DMS 273 (cell line): ENCODE measurements around the gene PRF1.
"Not testable (repeated sequence)": the region's sequence is repeated elsewhere in the genome, so short reads cannot be mapped to it uniquely, and the experiment has no call there.

Source experiments
- DNase-seq: peaks from one replicate; lab custom pipeline; 2025; ENCODE audit not compliant: unreplicated experiment; lab: John Stamatoyannopoulos, UW

PRF1 gene

DNA sequence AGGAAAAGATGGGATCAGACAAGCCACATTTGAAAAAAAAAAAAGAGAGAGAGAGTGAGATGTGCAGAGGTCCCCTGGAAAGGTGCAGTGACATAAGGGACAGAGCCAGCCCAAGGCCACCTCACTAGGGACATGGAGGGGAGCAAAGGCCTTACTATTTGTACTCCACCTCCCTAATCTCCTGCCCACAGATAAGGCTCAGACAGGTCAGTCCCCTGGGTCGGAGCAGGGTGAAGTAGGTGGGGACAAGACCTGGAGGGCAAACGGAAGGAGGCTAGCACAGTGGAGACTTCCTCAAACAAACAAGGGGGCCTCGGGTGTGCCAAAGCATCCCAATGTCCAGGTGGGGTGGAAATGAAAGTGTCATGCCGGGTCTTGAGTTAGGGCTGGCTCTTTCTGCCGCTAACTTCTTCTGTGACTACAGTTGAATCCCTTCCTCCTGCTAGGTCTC lies 7.0 kb downstream of the PRF1 start:
- DNase-seq = no peak

DNA sequence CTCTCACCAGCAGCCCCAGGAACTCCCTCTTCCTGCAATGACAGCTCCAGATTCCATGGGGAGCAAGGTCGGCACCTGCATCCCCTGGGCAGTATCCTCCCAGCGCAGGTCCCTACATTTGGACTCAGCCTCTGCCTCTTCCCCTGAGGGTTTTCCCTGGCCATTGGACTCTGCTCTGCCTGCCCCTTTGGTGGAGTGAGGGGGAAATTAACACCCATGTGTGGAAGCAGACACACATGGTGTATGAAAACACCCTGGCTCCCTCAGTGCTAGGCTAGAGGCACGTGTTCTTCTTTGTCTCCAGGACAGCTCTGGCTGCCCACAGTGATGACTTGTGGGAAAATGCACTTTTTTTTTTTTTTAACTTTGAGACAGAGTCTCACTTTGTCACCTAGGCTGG lies 8.4 kb downstream of the PRF1 start:
- no peak for DNase-seq

DNA sequence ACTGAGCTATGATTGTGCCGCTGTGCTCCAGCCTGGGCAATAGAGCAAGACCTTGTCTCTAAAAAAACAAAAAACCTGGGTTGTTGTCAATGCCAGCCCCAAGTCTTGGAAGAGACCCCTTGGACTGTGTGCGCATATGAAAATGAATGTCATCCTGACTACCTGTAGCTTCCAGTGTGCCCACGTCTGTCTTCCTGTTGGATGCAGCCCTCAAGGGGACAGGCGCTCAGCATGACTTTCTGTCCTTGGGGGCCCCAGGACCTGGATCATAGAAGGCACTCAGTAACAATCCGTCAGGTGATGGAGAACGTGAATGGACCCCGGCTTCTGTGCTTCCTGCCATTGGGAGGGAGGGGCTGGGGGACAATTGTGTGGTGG lies 9.0 kb downstream of the PRF1 start:
- DNase-seq = no peak

DNA sequence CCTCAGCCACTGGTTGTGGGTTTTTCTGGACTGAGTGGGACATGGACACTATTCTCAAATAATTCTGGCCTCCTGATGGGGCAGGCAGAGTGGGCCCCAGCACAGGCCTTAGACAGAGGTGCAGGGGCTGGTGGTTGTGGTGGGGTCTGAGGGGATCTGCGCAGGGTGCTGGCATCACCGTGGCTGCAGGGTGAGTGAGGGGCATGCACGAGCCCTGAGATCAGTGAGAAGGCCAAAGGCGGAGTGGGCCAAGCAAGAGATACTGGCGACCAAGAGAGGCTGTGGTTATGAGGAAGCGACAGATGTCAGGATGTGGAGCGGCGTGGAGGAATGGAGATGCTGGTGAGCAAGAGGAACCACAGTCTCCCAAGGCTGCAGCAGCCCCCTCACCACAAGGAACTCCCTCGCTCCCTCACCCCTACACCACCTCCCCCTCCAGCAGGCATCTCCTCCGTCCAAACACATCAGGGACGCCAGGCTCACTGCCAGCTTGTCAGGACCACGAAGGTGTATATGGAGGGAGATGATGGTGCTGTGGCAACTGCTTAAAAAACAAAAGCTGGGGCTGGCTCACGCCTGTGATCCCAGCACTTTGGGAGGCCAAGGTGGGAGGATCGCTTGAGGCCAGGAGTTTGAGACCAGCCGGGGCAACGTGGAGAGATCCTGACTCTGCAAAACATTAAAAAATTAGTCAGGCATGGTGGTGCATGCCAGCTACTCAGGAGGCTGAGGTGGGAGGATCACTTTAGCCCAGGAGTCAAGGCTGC lies 9.6 kb downstream of the PRF1 start:
- DNase-seq = no peak

DNA sequence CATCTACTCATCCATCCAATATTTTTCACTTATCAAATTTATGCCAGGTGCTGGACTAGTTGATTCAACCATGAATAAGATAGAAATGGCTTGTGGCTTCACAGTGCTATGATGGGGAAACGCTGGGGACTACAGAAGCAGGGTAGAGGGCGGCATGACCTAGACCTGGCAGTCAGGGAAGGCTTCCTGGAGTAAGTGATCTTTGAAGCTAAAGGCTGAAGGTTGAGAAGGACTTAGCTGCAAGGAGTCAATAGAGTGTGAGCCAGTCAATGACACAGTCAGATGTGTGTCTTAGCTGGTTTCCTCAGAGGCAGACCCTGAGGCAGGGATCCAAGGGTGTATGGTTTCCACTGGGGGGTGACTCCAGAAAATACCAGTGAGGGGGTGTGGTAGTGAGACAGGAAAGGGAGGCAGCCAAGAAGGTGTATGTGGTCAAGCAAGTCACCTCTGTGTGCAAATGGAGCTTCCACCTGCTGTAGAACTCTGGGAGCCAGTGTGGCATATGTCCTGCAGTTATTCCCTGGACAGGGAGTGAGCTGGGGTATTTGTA lies 10.3 kb downstream of the PRF1 start:
- DNase-seq = no peak

DNA sequence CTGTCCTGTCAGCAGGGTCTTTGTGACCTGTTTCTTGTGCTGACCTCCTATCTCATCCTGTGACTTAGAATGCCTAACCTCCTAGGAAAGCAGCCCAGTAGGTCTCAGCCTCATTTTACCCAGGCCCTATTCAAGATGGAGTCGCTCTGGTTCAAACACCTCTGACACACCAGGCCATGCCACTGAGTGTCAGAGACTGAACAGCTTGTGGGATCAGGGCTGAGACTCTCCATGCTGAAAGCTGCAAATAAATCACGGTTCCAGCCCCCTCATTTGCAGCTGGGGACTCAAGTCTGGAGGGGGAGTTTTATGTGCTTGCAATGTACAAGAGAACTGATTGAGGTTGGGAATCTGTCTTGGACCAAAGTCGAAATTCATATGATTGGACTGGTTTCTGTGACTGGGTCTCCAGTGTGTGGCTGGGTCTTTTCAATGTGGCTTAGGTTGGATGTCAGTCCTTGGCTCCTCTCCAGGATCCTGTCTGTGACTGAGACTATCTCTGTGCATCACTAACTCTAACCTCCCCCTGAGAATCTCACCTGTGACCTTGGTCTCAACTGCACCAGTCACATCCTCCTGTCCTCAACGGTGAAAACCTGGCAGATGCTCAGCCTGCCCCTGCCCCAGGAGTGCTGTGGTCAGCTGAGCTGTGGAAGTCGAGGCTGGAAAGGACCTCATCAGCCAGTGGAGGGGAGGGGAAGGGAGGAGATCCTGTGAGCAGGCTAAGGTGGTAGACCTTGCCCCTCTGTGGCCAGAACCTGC lies 11.7 kb downstream of the PRF1 start:
- no peak for DNase-seq

DNA sequence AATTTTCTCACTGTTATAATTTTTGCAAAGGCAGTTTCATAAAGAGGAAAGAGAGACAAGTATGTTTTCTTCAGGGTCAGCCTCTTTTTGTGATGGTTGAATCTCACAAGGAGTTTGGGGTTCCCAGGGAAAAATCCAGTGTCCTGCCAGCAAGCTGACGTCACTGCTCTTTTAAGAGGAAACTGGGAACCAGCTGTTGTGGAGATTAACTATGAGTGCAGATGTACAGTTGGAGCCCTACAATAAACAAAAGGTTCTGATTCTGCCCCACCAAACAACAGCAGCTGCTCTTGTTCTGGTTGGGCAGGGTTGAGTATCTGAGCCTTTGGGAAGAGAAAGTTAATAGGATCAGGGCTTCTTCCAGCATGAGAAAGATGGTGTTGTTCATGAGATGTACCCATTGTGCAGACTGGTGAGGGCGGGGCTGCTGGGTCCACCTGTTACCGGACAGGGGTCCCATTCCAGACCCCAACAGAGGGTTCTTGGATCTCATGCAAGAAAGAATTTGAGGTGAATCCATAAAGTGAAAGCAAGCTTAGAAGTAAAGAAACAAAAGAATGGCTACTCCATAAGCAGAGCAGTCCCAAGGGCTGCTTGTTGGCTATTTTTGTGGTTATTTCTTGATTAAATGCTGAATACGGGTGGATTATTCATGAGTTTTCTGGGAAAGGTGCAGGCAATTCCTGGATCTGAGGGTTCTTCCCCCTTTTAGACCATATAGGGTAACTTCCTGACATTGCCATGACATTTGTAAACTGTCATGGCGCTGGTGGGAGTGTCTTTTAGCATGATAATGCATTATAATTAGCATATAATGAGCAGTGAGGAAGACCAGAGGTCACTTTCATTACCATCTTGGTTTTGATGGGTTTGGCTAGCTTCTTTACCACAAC lies 12.5 kb downstream of the PRF1 start:
- peak; percentile 85 for DNase-seq

DNA sequence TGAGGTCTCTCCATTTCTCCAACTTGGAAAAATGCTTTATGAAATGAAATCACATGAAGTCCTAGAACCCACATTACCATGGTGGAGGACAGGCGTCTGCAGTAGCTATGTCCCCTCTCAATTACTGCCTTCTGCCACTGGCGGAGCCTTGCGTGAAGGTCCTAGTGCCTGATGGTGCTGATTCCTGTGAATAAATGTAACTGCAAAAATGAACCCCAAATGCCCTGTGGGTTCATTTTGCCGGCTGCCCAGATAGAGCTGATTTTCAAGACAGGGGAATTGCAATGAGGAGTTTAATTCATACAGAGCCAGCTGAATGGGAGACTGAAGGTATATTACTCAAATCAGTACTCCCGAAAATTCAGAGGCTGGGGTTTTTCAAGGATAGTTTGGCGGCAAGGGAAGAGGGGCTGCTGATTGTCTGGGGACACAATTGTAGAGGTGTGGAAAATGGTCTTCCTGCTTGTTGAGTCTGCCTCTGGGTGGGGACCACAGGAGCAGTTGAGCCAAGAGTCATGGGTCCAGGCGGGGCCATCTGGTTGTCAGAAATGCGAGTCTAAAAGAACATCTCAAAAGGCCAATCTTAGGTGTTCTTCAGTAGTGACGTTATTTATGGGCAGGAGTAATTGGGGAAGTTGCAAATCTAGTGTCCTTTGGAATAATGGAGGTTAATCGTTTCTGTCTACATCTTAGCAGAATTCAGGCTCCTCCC lies 13.5 kb downstream of the PRF1 start:
- DNase-seq = peak; percentile 24

DNA sequence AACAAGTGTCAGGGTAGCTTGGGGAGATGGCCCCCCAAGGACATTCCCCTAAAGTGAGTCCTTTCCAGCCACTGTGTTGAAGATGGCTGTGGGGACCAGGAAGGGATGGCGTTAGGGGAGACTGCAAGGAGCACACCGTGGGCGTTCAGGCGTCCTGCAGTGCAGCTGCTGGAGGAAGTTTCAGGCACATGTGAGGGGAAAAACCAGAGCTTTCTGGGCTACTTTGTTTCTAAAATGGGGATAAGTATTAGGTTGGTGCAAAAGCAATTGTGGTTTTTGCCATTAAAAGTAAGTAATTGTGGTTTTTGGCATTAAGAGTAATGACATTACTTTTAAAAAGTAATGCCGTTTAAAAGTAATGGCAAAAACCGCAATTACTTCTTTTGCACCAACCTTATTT lies 14.3 kb downstream of the PRF1 start:
- DNase-seq = peak; percentile 21

DNA sequence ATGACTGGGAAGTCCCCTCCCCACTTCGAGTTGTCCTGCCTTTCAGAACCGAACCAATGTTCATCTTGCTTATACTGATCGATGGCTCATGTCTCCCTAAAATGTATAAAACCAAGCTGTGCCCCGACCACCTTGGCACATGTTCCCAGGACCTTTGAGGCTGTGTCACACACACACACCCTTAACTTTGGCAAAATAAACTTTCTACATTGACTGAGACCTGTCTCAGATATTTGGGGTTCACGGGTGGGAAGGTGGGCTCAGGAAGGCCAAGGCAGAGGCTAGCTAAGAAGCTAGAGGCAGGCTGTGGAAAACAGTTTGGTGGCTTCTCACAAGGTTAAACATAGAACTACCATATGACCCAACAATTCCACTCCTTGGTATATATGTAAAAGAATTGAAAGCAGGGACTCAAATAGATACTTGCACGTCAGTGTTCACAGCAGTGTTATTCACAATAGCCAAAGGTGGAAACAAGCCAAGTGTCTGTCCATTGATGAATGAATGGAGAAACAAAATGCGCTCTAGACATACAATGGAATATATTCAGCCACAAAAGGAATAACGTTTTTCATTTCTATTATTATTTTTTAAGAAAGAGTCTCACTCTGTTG lies 15.4 kb downstream of the PRF1 start:
- DNase-seq = no peak

DNA sequence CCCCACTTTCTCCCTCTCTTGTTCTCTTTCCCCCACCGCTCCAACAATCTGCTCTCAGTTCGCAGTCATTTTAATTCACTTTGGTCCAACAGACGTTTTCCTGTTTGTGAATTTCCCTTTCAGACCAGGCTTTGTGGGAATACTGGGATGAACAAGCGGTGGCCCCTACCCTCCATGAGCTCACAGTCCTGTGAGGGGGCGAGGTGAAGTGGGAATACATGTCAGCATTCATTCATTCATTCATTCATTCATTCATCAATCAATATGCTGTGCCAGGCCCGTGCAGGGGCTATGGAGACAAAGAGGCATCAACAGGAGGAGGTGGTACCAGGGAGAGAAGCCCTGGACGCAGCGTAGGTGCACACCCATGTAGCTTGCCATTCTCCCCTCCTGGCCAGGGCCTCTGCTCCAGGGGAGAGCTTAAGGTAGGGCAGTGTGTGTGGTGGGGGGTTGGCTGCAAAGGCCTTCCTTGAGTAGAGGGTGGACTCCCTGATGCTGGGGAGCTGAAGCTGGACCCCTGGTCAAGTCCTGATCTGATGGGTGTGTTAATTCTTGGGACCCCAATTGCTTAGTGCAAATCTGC lies 16.1 kb downstream of the PRF1 start:
- no peak for DNase-seq

DNA sequence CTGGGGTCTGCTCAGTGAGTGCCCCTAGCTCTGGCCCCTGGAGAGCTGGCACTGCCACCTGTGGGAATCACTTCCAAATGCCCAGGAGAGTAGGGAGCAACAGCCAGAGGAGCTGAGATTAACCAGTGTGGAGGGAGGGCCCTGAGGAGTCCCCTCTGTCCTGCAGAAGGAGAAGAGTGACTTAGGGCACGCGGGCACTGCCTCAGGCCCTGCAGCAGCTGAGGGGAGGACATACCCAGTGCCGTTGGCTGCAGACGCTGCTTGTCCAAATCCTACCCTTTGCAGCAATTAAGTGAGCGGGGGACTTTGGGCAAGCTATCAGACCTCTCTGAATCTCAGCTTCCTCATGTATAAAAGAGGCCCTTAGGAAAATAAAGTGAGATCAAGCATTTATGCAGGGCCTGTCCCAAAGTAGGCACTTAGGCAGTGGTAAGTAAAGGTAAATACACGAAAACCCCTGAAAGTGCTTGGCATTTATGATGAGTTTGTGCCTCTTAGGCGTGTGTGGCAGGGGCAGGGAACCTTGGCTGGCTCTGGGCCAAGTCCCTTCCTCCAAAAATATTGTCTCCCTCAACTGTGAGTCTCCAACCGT lies 16.9 kb downstream of the PRF1 start:
- no peak for DNase-seq

DNA sequence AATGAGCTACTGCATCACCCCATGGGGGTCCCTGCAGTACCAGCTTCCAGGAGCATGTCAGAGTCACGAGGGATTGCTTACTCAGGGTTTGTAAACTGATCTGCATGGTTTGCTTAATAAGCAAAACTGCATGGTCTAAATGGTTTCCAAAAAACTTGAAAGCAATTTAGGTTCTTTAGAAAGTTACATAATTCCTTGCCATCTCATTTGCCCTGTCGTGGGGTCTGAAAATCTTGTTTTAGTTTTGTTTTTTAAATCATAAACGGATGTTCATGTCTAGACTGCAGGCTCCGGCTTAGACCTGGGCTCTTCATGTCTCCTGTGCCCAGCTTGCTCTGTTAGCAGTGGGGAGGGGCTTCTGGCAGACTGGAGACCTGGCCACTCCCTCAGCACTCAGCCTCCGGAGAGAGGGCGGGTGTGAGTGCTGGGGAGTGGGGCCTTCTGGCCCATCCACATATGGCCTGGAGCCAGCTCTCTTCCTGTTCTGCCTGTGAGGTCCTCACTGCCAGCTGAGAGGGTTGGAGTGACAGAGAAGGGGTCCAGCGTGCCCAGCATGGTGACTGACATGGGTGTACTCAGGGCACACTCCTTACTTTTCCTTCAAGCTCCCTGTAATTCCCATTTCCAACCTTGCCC lies 17.5 kb downstream of the PRF1 start:
- peak; percentile 88 for DNase-seq

DNA sequence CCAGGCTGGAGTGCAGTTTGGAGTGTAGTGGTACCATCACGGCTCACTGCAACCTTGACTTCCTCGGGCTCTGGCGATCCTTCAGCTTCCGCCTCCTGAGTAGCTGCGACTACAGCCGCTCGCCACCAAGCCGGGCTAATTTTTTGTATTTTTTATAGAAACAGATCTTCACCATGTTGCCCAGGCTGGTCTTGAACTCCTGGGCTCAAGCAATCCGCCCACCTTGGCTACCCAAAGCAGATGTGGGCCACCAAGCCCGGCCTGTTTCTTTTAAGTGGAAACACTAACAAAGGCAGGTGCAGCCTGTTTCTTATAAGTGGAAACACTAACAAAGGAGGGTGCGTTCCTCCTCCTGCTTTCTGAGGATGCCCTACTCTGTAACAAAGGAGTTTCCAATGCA lies 18.2 kb downstream of the PRF1 start:
- no peak for DNase-seq

DNA sequence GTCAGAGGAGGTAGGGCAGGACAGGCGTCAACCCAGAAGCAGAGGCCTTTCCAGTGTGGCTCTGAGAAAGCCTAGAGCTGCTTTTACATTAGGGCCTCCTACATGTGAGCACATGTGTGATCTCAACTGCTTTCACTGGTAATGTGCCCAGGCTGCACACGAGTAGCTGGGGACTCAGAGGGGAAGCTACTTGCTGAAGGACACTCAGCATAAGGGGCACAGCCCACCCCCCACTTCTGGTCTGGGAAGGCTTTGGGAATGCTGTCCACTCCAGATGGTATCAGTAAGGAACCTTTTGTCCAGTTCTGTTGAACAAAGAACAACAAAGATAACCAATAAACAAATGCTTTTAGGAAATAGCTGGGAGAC lies 18.9 kb downstream of the PRF1 start:
- no peak for DNase-seq

DNA sequence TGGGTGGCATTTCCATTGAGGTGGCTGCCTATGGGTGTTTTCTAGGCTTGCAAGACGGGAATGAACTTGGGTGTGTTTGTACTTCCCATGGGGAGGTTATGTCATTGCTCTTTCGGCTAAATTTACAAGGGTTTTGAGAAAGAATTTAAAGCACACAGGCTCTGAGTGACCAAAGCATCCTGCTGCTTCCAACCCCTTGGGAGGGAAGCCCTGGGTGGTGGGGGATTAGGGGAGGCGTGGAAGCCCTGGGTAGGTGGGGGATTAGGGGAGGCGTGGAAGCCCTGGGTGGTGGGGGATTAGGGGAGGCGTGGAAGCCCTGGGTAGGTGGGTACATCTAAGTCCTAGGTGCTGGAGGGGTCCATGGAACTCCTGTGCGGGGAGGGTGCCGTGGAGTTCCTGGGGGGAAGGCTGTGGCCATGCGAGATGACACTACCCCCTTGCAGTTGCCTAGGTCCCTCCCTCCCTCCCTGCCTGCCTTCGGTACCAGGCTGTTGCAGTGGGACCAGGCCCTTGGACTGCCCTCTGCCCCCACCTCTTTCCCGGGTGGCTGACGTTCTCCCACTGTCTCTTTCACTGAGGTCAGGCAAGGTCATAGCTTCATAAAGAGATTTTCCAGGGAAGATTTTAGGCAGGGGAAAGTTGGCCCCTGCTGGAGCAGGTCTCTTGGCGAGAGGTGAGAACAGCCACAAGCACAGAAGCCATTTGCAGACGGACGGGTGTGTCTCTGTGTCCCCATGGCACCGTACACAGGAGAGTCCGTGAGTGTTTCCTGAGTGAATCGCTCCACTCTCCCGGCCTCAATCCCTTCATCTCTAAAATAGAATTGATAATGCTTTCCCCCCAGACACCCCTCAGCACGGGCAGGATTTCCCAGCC lies 19.5 kb downstream of the PRF1 start:
- DNase-seq = no peak

DNA sequence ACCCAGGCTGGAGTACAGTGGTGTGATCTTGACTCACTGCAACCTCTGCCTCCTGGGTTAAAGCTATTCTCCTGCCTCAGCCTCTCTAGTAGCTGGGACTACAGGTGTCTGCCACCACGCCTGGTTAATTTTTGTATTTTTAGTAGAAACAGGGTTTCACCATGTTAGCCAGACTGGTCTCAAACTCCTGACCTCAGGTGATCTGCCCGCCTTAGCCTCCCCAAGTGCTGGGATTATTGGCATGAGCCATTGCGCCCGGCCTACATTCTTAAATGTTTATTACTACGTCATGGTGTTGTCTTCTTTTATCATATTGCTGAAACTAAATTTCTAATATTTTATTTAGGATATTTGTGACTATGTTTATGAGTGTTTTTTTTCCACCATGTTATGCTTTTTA lies 21.4 kb downstream of the PRF1 start:
- not testable (repeated sequence) for DNase-seq
